ENCODE measurements around the gene KCNH2.
"Not testable (repeated sequence)": the region's sequence is repeated elsewhere in the genome, so short reads cannot be mapped to it uniquely, and the experiment has no call there.

The KCNH2 gene, protein sequence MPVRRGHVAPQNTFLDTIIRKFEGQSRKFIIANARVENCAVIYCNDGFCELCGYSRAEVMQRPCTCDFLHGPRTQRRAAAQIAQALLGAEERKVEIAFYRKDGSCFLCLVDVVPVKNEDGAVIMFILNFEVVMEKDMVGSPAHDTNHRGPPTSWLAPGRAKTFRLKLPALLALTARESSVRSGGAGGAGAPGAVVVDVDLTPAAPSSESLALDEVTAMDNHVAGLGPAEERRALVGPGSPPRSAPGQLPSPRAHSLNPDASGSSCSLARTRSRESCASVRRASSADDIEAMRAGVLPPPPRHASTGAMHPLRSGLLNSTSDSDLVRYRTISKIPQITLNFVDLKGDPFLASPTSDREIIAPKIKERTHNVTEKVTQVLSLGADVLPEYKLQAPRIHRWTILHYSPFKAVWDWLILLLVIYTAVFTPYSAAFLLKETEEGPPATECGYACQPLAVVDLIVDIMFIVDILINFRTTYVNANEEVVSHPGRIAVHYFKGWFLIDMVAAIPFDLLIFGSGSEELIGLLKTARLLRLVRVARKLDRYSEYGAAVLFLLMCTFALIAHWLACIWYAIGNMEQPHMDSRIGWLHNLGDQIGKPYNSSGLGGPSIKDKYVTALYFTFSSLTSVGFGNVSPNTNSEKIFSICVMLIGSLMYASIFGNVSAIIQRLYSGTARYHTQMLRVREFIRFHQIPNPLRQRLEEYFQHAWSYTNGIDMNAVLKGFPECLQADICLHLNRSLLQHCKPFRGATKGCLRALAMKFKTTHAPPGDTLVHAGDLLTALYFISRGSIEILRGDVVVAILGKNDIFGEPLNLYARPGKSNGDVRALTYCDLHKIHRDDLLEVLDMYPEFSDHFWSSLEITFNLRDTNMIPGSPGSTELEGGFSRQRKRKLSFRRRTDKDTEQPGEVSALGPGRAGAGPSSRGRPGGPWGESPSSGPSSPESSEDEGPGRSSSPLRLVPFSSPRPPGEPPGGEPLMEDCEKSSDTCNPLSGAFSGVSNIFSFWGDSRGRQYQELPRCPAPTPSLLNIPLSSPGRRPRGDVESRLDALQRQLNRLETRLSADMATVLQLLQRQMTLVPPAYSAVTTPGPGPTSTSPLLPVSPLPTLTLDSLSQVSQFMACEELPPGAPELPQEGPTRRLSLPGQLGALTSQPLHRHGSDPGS

DNA sequence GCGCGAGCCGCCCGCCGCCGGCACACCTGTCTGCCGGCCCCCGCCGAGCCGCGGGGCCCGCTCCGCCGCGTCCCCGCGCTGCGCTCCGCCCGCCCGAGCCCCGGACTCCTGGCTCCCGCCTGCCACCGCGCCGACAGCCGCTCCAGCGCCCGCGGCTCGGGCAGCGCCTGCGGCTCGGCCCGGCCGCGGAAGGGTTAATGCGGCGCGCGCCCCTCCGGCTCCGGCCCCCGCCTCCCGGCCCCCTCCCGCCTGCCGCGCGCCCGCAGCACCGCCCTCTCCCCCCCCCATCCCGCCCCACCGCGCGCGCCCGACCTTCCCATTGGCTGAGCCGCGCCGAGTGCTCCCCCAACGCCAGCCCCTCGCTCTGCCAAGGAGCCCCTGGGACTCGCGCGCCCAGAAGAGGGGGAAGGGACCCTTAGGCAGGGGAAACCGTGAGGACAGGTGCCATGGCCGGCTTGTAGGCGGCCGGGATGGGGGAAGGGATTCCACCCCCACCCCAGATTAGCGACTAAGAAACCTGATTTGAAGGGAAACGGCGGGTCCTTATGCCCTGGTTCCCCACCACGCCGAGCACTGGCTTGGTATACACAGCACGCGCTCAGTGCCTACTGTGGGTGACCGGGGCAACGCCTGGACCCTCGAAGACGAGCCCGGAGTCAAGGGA lies at the start of gene KCNH2:
Gene KCNH2, minus strand, starts transcription at position 196 of the 664 bp plus-strand sequence. CDS start 408 bp downstream, outside the sequence.
- DNase-seq (ENCODE audit: low read depth) = no peak

DNA sequence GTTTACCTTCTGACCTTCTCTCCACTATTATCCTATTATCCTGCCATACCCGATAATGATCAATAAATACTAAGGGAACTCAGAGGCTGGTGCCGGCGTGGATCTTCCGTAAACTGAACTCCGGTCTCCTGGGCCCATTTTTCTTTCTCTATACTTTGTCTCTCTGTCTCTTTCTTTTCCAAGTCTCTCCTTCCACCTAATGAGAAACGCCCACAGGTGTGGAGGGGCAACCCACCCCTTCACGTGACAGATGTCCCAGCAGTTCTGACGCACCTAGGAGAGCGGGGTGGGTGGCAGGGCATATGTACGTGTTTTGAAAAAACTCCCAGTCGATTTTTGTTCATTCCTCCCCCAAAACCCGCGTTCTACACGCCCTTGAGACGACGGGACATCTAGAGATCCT lies 49.6 kb upstream of the KCNH2 start:
- DNase-seq (ENCODE audit: low read depth) = not testable (repeated sequence)

DNA sequence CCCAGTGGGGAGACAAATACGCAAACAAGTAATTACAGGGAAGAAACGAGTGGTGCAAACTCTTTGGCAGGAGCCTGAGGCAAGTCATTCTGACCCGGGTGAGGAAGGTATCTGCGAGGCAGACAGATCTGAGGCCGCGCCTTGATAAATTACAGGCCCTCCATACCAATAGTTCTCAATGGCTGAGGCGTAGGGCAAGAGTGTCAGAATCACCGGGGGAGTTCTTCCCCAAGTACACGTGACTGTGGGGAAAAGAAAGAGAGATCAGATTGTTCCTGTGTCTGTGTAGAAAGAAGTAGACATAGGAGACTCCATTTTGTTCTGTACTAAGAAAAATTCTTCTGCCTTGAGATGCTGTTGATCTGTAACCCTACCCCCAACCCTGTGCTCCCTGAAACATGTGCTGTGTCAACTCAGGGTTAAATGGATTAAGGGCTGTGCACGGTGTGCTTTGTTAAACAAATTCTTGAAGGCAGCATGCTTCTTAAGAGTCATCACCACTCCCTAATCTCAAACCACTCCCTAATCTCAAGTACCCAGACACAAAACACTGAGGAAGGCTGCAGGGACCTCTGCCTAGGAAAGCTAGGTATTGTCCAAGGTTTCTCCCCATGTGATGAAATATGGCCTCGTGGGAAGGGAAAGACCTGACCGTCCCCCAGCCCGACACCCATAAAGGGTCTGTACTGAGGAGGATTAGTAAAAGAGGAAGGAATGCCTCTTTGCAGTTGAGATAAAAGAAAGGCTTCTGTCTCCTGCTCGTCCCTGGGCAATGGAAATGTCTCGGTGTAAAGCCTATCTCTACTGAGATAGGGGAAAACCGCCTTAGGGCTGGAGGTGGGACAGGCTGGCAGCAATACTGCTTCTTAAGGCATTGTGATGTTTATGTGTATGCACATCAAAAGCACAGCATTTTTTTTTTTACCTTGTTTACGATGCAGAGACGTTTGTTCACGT lies 48.9 kb upstream of the KCNH2 start:
- not testable (repeated sequence) for DNase-seq (ENCODE audit: low read depth)

DNA sequence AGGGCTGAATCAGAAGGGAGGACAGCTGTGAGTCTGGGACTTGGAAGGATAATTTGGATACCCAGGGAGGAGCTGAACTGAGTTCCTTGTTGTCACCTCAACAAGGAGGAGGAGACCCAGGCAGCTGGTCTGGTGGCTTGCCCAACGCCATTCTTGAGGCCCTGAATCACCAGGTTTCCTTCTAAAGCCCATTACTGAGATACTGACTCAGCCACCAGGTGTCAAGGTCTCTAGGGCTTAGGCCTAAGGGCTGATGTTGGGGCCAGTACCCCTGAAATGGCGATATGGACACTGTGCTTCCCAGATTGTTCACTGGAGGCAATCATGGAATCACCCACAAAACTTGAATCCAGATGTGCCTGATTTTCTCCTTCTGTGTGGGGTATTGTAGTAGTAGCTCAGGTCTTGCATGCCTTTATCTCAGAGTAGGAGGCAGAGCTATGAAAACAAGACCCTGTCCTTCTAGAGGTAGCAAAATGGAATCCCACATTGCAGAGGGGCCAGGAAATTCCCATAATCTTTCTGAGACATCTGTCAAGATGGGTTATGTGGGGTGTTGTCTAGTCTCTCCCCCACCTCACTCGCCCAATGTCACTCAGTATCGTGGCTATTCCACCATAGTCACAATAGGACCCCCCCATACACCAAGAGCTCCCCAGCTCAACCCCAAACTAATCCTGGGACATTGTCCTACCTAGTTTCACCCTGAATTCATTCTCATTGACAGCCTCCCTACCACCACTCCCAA lies 48.0 kb upstream of the KCNH2 start:
- DNase-seq (ENCODE audit: low read depth) = no peak

DNA sequence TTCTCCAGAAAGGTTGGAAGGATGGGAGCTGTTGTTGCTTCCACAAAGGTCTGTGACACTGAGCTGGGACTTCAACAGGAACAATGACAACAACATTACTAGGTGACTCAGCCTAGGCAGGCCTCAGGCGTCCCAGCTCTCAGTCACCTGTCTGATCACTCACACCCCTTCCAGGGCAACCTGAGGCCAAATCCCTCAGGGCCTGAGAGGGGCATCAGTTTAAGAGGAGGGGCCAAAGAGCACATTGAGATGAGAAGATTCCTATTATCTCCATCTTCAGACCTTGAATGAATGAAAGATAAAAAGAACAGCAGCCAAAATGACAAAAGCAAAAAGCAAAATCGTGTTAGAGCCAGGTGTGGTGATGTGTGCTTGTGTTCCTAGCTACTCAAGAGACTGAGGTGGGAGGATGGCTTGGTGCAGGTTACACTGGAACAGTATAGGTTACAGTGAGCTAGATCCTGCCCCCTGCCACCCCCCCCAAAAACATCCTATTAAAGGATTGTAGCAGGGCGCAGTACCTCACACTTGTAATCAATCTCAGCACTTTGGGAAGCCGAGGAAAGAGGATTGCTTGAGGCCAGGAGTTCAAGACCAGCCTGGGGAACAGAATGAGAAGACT lies 46.4 kb upstream of the KCNH2 start, which contains the start of gene ATG9B:
Gene ATG9B, minus strand, starts transcription at position 60 of the 622 bp plus-strand sequence. CDS start 71 bp downstream, outside the sequence.
- DNase-seq (ENCODE audit: low read depth) = no peak

DNA sequence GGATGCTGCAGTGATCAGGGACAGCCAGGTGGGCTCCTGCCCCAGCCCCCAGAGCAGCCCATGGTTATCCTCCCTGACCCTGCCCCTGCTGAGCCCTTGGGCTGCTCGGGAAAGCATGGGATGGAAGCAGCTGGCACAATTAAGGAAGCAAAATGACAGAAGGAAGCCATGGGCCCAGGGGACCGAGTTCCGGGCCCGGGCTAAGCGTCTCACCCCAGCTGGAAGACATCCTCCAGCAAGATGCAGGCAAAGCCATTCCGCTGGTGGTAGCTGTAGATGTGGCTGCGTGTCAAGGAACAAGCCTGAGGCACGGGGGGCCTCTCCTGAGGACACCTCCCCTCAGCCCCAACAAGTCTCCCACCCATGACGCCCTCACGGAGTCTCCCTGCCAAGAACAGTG lies 45.1 kb upstream of the KCNH2 start:
- no peak for DNase-seq (ENCODE audit: low read depth)

DNA sequence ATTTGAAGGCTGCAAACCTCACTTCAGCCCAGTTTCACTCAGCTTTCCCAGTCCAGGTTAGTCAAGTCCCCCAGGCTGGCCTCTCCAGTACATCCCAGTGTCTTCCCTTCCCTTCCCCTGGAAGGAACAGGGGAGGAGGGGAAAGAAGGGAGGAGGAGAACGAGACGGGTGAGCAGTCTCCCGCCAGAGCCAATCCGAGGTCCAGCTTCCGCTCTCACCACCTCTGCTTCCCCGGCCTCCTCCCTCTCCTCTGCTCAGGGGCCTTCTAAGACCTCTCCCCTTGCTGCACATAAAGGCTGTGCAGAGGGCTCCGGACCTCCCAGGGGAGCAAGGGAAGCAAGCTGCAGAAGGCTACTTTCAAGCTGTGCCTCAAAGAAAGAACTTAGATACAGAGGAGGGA lies 42.1 kb upstream of the KCNH2 start:
- DNase-seq (ENCODE audit: low read depth) = no peak

DNA sequence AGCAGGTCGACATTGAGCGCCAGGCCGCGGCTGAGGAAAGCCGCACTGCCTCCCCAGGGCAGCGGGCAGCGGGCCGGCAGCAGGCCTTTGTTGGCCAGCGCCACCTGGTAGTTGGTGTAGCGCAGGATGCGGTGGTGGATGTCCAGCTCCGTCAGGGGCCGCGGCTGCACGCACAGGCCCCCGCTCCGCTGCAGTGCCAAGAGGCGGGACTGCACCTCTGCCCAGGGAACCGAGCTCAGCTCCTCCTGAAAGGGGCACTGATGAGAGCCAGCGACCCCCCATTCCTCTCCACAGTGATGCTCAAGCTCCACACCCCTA lies 41.0 kb upstream of the KCNH2 start:
- DNase-seq (ENCODE audit: low read depth) = no peak

DNA sequence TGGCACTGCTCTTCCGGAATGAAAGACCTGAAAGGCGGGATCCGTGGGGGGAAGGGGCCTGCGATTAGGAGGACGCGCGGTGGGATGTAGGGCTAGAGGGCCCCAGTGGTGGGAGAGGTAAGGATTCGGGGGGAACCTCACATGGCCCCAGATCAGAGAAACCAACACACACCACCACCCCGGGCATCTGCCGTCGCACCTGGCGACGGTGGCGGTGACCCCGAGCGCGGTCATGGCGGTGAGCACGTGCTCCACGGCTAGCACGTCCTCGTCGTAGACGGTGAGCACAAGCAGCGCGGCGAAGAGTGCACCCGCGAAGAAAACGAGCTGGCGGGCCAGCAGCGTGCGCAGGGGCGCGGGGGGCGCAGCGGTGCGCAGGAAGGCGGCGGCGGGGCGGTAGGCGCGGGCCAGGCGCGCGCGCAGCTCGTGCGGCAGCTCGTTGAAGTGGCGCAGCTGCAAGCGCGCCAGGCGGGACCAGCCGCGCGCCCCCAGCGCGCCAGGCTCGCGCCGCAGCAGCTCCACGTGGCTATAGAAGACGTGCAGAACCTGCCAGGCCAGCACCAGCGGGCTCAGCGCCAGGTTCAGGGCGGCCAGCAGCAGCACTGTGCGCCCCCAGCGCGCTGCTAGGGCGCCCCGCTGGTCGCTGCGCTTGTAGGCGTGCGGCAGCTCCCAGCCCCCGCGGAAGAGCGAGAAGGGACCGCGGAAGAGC lies 40.5 kb upstream of the KCNH2 start:
- DNase-seq (ENCODE audit: low read depth) = no peak

DNA sequence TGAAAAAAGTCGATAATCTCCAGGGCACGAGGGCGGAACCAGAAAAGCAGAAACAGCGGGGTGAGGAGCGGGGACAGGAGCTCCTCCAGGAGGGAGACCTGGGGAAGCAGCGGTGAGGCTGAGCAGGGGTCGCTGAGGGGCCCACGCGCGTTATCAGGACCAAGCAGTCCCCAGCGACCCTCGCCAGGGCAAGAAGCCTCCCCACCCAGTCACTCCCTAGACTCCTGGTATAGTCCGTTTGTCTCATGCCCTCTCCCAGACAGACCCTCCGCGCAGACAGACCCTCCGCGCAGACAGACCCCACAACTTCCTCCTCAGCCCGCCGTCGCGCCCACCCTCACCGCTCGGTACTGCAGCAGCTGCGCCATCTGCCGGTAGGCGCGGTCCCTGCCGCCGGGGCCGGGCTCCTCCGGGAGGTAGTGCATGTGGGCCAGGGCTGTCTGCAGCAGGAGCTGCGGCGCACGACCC lies 39.9 kb upstream of the KCNH2 start:
- DNase-seq (ENCODE audit: low read depth) = no peak

DNA sequence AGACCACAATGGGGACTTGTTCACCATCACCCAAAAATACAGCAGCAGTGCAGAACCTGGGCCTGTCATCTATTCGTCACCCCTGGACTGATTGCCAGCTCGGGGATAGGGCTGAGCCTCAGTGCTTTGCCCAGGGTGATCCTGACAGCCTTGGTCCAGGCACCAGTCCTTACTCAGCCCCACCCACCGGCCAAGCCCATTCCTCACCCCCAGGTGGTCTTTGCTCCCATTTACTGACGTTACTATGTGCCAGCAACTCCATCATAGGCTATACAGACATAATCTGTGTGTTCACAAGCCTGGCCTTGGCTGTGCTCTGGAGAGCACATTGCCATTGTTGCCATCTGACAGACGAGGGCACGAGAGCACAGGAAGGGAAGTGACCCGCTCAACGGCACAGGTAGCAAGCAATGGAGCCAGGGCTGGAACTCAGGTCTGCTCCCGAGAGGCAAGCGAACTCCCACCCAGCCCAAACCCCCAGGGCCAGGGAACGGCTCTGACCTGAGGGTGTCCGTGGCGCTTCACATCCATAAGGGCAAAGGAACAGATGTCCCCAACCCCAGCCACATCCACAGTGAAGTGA lies 39.3 kb upstream of the KCNH2 start:
- DNase-seq (ENCODE audit: low read depth) = no peak

DNA sequence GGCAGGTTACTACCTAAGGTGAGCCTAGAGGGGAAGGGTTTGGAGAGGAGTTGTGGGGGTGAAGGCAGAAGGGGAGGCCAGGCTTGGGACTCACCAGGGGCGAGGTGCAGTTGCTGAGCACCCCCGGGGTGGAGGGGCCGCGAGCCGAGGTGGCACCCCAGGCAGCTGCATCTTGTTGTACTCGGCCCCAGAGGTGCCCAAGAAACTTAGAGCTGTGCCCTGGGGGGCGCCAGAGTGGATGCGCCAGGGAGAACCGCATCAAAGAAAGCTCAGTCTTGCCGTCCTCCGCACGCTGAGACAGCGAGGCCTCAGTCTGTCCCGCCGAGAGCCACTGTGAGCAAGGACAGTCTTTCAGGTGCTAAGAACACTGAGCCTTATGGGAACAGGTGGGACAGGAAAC lies 38.8 kb upstream of the KCNH2 start:
- DNase-seq (ENCODE audit: low read depth) = no peak

DNA sequence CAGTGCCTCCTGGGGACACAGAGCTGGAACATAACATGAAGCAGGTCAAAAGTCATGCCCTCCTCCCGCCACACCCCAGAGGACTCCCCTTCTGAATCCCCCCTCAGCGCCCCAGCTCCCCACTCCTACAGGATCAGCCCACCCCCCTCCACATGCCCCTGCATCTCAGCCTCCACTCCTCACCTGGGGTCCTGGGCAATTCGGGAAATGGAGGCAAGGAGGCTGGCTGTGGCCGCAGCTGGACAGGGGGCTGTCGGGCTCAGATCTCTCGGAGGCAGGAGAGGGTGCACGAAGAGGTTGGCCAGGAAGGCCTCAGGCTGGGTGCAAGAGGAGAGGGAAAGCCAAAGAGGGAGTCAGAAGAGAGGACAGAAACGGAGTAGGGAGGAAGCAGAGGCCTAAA lies 38.4 kb upstream of the KCNH2 start:
- DNase-seq (ENCODE audit: low read depth) = no peak

DNA sequence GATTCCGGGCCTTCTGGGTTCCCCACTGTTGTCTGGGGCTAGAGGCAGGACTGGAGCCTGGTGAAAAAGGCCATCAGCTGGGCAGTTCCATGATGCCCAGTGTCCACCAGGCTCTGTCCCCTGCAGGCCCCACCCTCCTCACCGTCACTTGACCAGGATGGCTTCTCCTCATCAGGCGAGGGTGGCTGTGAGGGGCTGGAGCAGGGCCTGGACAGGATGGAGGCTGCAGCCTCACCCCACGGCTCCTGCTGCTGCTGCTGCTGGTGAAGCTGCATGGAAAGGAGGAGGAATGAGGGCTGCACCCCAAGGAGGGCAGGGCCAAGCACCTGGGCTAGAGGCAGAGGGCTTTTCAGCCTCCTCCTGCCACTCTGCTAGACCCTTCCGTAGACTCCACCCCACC lies 37.8 kb upstream of the KCNH2 start:
- no peak for DNase-seq (ENCODE audit: low read depth)

DNA sequence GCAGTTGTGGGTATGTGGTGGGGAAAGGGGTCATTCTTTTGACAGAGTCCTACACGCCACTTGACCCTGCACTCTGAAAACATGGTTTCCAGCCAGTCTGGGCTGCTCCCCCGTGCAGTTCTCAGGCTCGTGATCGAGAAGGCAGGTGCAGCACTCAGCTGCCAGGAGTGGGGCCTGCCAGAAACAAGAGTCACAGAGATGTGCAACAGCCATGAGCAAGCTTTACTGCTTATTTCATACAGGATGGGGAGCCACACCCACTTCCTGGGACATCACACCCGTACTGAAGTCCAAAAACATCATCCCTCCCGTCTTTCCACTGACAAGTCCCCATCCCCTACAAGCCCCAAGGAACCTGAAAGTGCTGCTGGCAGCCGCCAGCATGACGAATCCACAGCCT lies 36.8 kb upstream of the KCNH2 start:
- no peak for DNase-seq (ENCODE audit: low read depth)

DNA sequence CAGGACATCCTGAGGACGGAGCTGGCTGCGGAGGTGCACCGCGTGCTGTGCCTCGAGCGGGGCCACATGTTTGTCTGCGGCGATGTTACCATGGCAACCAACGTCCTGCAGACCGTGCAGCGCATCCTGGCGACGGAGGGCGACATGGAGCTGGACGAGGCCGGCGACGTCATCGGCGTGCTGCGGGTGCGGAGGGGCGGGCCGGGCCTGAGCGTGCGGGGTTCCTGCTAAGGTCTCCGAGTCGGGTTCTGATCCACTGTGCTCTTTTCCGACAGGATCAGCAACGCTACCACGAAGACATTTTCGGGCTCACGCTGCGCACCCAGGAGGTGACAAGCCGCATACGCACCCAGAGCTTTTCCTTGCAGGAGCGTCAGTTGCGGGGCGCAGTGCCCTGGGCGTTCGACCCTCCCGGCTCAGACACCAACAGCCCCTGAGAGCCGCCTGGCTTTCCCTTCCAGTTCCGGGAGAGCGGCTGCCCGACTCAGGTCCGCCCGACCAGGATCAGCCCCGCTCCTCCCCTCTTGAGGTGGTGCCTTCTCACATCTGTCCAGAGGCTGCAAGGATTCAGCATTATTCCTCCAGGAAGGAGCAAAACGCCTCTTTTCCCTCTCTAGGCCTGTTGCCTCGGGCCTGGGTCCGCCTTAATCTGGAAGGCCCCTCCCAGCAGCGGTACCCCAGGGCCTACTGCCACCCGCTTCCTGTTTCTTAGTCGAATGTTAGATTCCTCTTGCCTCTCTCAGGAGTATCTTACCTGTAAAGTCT lies 35.8 kb upstream of the KCNH2 start:
- DNase-seq (ENCODE audit: low read depth) = no peak

DNA sequence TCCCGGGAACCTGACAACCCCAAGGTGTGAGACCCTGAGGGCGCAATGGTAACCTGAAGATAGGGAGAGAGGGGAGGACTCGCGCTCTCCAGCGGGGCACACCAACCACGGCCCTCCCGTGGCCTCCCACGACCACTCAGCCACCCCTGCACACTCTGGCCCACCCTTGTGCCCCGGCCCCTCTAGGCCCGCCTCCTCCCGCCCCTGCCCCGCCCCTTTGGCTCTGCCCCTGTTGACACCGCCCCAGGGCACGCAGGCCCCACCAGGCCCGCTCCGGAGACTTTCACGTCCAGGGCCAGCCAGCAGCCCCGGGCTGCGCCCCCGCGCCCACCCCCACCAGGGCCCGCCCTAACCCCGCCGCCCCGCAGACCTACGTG lies 35.2 kb upstream of the KCNH2 start:
- DNase-seq (ENCODE audit: low read depth) = no peak

DNA sequence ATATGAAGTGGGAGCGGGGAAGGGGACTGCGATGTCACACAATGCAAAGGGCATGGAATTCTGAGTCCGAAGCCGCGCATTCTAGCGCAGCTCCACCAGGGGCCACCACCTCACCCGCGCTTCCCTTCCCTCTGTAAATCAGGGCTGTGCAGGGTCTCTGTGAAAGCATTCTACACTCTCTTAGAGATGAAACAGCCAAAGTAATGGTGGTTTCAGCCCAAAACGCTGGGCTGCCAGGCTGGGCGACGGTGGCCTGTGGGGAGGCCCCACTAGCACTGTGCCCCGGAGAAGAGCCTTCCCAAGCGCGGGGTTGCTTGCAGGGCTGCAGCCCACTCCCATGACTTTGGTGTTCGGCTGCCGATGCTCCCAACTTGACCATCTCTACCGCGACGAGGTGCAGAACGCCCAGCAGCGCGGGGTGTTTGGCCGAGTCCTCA lies 34.8 kb upstream of the KCNH2 start:
- DNase-seq (ENCODE audit: low read depth) = no peak

All from HS-27A (cell line).